Smooth muscle cell (in vitro differentiated cells): ENCODE data around the gene OSGEP. TPM values are rescaled to one million over a fixed set of nuclear protein-coding genes. Genes with fewer than 3 reads are reported as not detected.

Source experiments
- DNase-seq: peaks from one replicate; lab custom pipeline; 2025; ENCODE audit not compliant: unreplicated experiment; lab: John Stamatoyannopoulos, UW
- H2AFZ ChIP-seq: fragments of 200-600 bp; sonication (generic); 2 replicates; pipeline ENCODE4 v1.6.0; 2016; ENCODE audit warnings: antibody characterized with exemption, low read depth, mild to moderate bottlenecking
- H3F3A ChIP-seq: fragments of 200-600 bp; sonication (generic); 2 replicates; pipeline ENCODE4 v1.6.0; 2017; ENCODE audit warnings: antibody characterized with exemption, low read depth
- H3K27ac ChIP-seq: fragments of 200-600 bp; sonication (generic); 2 replicates; pipeline ENCODE4 v1.5.1; 2016; ENCODE audit warnings: low read depth, mild to moderate bottlenecking
- H3K27me3 ChIP-seq: fragments of 200-600 bp; sonication (generic); 2 replicates; pipeline ENCODE4 v1.6.1; 2016; ENCODE audit warnings: low read depth, mild to moderate bottlenecking
- H3K36me3 ChIP-seq: fragments of 200-600 bp; sonication (generic); 2 replicates; pipeline ENCODE4 v1.5.1; 2016; ENCODE audit warnings: low read depth
- H3K4me1 ChIP-seq: fragments of 200-600 bp; sonication (generic); 2 replicates; pipeline ENCODE4 v1.5.1; 2016; ENCODE audit warnings: low read depth
- H3K4me2 ChIP-seq: fragments of 200-600 bp; sonication (generic); 2 replicates; pipeline ENCODE4 v1.6.0; 2016; ENCODE audit warnings: mild to moderate bottlenecking
- H3K4me3 ChIP-seq: fragments of 200-600 bp; sonication (generic); 2 replicates; pipeline ENCODE4 v1.5.1; 2016; ENCODE audit warnings: mild to moderate bottlenecking
- H3K79me2 ChIP-seq: fragments of 200-600 bp; sonication (generic); 2 replicates; pipeline ENCODE4 v1.6.0; 2016; ENCODE audit warnings: low read depth, mild to moderate bottlenecking
- H3K9ac ChIP-seq: fragments of 200-600 bp; sonication (generic); 2 replicates; pipeline ENCODE4 v1.6.0; 2016; ENCODE audit warnings: low read depth
- H3K9me3 ChIP-seq: fragments of 200-600 bp; sonication (generic); replicated peaks from 2 replicates; pipeline ENCODE4 v1.5.1; 2016; ENCODE audit warnings: low read depth
- H4K20me1 ChIP-seq: fragments of 200-600 bp; sonication (generic); 2 replicates; pipeline ENCODE4 v1.6.0; 2016; ENCODE audit warnings: low read depth
- WGBS: methylation state at CpG from one replicate; pipeline ENCODE4 v1.1.7; 2016; ENCODE audit warnings: low lambda C conversion rate; 5-methylcytosine and 5-hydroxymethylcytosine counted together
- polyA plus RNA-seq: library from polyadenylated mRNA; unstranded; fragments of >200 nt; fragmentation: Nextera tagmentation; extraction: Ambion mirVana; gene quantifications from 2 replicates; pipeline ENCODE4 v1.2.1, GENCODE V29; 2016
- total RNA-seq: library from RNA; depleted of rRNA; stranded (reverse); fragments of >200 nt; gene quantifications from 2 replicates; pipeline ENCODE4 v1.2.3, GENCODE V29; 2014
- TF ChIP-seq, protein P1 (sequence below): fragments of 200-600 bp; sonication (generic); IDR thresholded peaks from 2 replicates; pipeline ENCODE4 v1.5.1; 2017; ENCODE audit warnings: borderline replicate concordance, mild to moderate bottlenecking, antibody characterized with exemption; ENCODE audit not compliant: insufficient read depth, poor library complexity, severe bottlenecking

Gene OSGEP
- total RNA-seq (33.3 and 41.3 TPM in 2 replicates), polyA plus RNA-seq (18.4 and 21.7 TPM in 2 replicates)

DNA sequence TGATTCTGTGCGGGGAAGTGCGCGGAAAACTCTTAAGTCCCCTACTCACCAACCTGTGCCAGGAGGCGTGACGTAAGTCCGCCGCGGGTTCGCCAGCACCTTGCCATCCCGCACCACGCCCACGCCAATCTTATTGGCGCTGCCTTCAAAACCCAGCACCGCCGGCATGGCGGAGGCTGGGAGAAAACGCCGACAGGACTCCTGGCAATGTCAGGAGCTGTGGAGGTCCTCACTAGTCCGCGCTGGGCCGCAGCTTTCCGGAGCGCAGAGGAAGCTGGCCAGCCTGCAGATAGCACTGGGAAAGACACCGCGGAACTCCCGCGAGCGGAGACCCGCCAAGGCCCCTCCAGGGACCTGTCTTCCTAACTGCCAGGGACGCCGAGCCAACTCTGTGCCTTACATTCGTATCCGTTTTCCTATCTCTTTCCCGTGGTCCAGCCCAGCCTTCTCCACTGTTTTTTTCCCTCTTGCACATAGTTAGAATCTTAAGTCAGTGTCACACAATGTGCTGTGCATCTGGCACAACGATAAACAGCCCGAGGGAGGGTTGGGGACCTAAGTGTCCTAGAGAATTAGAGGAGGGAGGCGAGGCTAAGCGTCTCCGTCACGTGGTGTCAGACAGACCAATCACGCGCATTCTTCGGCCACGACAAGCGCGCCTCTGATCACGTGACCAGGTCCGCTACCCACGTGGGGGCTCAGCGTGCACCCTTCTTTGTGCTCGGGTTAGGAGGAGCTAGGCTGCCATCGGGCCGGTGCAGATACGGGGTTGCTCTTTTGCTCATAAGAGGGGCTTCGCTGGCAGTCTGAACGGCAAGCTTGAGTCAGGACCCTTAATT, at the start of gene OSGEP, which contains the start of gene APEX1:
TSS of gene OSGEP (minus strand) at position 297 of the 839 bp plus-strand sequence. CDS start at position 168, 129 bp downstream.
TSS of gene APEX1 (plus strand) at position 711 of the 839 bp plus-strand sequence. CDS start 420 bp downstream, outside the sequence.
- Histone ChIP-seq H4K20me1 (no peaks in the 10 kb centered on the region), H3K27ac (peak within 1 kb of the TSS; percentile 93)

DNA sequence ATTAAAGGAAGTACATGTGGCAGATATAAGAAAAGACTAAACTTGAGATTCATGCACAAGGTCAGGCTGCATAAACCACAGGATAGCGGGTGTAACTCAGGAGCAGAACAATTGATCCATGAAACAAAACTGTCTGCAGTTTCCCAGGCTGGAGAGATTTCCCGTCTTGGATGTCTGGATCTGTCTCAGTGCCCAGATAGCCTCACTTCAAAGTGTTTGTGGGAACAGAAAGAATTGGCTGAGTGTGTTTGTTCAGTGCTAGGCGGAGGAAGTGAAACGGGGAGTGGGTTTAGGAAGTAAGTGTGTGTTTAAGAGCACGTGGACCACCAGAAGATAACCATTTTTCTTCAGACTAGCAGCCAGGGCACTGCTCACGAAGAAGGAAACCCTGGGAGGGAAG, 49.3 kb upstream of the OSGEP start:
- WGBS = 73% methylated on average over 6 of the region's 6 CpGs

More for the DNA sequence above, at the start of gene OSGEP, which contains the start of gene APEX1:
- Histone ChIP-seq H3F3A (peaks cover 9% of the 10 kb centered on the region), H2AFZ (peak within 1 kb of the TSS; percentile 45), H3K4me1 (peaks cover 19% of the 10 kb centered on the region), H3K79me2 (peaks cover 34% of the 10 kb centered on the region), H3K9ac (peak within 1 kb of the TSS; percentile 91), H3K9me3 (no peaks in the 10 kb centered on the region), H3K4me3 (peak within 1 kb of the TSS; percentile 73), H3K4me2 (peak within 1 kb of the TSS; percentile 93), H3K36me3 (no peaks in the 10 kb centered on the region), H3K27me3 (no peaks in the 10 kb centered on the region)
- TF ChIP-seq, protein P1, sequence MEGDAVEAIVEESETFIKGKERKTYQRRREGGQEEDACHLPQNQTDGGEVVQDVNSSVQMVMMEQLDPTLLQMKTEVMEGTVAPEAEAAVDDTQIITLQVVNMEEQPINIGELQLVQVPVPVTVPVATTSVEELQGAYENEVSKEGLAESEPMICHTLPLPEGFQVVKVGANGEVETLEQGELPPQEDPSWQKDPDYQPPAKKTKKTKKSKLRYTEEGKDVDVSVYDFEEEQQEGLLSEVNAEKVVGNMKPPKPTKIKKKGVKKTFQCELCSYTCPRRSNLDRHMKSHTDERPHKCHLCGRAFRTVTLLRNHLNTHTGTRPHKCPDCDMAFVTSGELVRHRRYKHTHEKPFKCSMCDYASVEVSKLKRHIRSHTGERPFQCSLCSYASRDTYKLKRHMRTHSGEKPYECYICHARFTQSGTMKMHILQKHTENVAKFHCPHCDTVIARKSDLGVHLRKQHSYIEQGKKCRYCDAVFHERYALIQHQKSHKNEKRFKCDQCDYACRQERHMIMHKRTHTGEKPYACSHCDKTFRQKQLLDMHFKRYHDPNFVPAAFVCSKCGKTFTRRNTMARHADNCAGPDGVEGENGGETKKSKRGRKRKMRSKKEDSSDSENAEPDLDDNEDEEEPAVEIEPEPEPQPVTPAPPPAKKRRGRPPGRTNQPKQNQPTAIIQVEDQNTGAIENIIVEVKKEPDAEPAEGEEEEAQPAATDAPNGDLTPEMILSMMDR = no peak
- peak; percentile 86 for DNase-seq
- under 1% methylated on average over 56 of the region's 56 CpGs for WGBS

DNA sequence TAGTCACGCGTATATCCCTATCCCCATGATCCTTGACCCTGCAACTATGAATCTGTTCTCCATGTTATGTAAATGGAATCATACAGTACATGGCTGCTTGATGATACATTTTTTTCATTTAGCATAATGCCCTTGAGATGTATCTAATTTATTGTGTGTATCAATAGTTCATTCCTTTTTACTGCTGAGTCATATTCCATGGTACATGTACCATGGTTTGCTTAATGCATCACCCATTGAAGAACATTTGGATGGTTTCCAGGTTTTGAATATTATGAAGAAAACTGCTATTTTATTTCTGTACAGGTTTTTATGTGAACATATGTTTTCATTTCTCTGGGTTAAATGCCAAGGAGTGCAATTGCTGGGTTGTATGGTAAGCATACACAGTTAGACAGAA, 46.7 kb upstream of the OSGEP start:
- TF ChIP-seq, protein P1 = no peak
- Histone ChIP-seq H4K20me1 (no peaks in the 10 kb centered on the region), H3K9me3 (no peaks in the 10 kb centered on the region), H3K36me3 (no peaks in the 10 kb centered on the region), H3K4me3 (no peak overlapping the region), H3K9ac (no peak overlapping the region), H3K27me3 (no peaks in the 10 kb centered on the region), H3K79me2 (no peaks in the 10 kb centered on the region), H3K4me1 (no peaks in the 10 kb centered on the region), H3K4me2 (no peak overlapping the region), H3F3A (no peaks in the 10 kb centered on the region), H3K27ac (no peak overlapping the region), H2AFZ (no peak overlapping the region)
- DNase-seq = no peak
- 92% methylated on average over 2 of the region's 2 CpGs for WGBS

More for the DNA sequence above, 49.3 kb upstream of the OSGEP start:
- H3K4me1 ChIP-seq = no peaks in the 10 kb centered on the region
- no peak overlapping the region for H3K27ac ChIP-seq
- DNase-seq = no peak
- H3K4me2 ChIP-seq = no peak overlapping the region
- TF ChIP-seq, protein P1 = no peak
- no peaks in the 10 kb centered on the region for H3K27me3 ChIP-seq
- H3K9me3 ChIP-seq = no peaks in the 10 kb centered on the region
- H3K79me2 ChIP-seq = no peaks in the 10 kb centered on the region
- no peaks in the 10 kb centered on the region for H4K20me1 ChIP-seq
- H3K36me3 ChIP-seq = no peaks in the 10 kb centered on the region
- no peak overlapping the region for H3K9ac ChIP-seq
- no peak overlapping the region for H2AFZ ChIP-seq
- H3K4me3 ChIP-seq = no peak overlapping the region
- H3F3A ChIP-seq = no peaks in the 10 kb centered on the region

DNA sequence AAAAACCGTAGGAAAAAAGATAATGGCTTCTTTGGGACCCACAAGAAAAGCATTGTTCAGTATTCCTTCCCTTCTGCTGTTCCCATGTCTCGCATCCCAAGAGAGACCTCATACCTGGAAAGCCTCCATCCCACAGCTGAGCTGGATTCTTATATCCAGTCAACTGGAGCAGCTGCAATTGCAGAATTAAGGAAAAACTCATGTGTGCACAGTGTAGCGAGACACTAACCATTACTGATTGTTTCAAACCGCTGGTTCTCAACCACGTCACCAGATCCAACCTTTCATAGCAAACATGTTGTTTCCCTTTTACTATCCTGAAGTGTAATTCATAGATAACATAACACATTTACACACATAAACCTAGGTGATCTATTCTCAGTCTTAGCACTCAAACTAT, 45.3 kb upstream of the OSGEP start:
- TF ChIP-seq, protein P1 = no peak
- DNase-seq = no peak
- Histone ChIP-seq H3K4me1 (no peaks in the 10 kb centered on the region), H3K4me3 (no peak overlapping the region), H3K27me3 (no peaks in the 10 kb centered on the region), H4K20me1 (no peaks in the 10 kb centered on the region), H2AFZ (no peak overlapping the region), H3K79me2 (no peaks in the 10 kb centered on the region), H3K27ac (no peak overlapping the region), H3K4me2 (no peak overlapping the region), H3K9ac (no peak overlapping the region), H3K36me3 (no peaks in the 10 kb centered on the region), H3K9me3 (no peaks in the 10 kb centered on the region), H3F3A (no peaks in the 10 kb centered on the region)
- WGBS = 92% methylated on average over 5 of the region's 5 CpGs
